ENCODE measurements around the gene MRTO4. TPM values are rescaled to one million over a fixed set of nuclear protein-coding genes. Genes with fewer than 3 reads are reported as not detected.

The MRTO4 gene
- total and polyA plus RNA-seq, 2 of the 13 experiments (the other 11 are each of a cell fraction or from before 2014, with no cell fraction given) = 28.1 to 59.2 TPM

GRCh38 chr1:19240673-19241538, 10.7 kb upstream of the MRTO4 start (continued):
- peak; percentile 31; the same call in 1 of the 2 replicates for TF ChIP-seq TFAP4 (IDR thresholded peaks at IDR 0.05; ENCODE audit: borderline replicate concordance, low read depth)
- TF ChIP-seq CEBPB (IDR thresholded peaks at IDR 0.05; ENCODE audit: borderline replicate concordance, low read depth, low read length) = peak; percentile 84
- TF ChIP-seq SMC3 (IDR thresholded peaks at IDR 0.05; ENCODE audit: low read length) = peak; percentile 73
- TF ChIP-seq ZNF362 (CRISPR knock-in tag; IDR thresholded peaks at IDR 0.05; ENCODE audit: borderline replicate concordance) = peak; percentile 36; the same call in 1 of the 2 replicates
- TF ChIP-seq CSRNP2 (CRISPR knock-in tag; conservative IDR thresholded peaks at IDR 0.05; ENCODE audit: low read depth) = no peak
- TF ChIP-seq CEBPG (CRISPR knock-in tag; IDR thresholded peaks at IDR 0.05) = peak; percentile 77
